Measurements from ENCODE around the gene TUBA4A. TPM values are rescaled to one million over a fixed set of nuclear protein-coding genes. Genes with fewer than 3 reads are reported as not detected.

The TUBA4A gene
- total RNA-seq, 4 donors from 2014 or later: 26.9 to 74.0 (median 50.3) TPM

- TF ChIP-seq, protein P1, sequence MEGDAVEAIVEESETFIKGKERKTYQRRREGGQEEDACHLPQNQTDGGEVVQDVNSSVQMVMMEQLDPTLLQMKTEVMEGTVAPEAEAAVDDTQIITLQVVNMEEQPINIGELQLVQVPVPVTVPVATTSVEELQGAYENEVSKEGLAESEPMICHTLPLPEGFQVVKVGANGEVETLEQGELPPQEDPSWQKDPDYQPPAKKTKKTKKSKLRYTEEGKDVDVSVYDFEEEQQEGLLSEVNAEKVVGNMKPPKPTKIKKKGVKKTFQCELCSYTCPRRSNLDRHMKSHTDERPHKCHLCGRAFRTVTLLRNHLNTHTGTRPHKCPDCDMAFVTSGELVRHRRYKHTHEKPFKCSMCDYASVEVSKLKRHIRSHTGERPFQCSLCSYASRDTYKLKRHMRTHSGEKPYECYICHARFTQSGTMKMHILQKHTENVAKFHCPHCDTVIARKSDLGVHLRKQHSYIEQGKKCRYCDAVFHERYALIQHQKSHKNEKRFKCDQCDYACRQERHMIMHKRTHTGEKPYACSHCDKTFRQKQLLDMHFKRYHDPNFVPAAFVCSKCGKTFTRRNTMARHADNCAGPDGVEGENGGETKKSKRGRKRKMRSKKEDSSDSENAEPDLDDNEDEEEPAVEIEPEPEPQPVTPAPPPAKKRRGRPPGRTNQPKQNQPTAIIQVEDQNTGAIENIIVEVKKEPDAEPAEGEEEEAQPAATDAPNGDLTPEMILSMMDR (IDR thresholded peaks at IDR 0.05): no peak
- DNase-seq (ENCODE audit: low spot score): no peak
- no peak for ATAC-seq (ENCODE audit: low FRiP score)
Observed at GRCh38 chr2:219280651-219281050, 26.9 kb upstream of the TUBA4A start.

- TF ChIP-seq, protein P1 (IDR thresholded peaks at IDR 0.05): no peak
- ATAC-seq (ENCODE audit: low FRiP score): peak; percentile 0
- no peak for DNase-seq (ENCODE audit: low spot score)
Observed at GRCh38 chr2:219279916-219280516, 26.3 kb upstream of the TUBA4A start.

GRCh38 chr2:219279151-219279915 is 25.6 kb upstream of the TUBA4A start, which contains the start of gene DNAJB2:
Gene DNAJB2, plus strand, starts transcription at chr2:219279366. Its CDS starts 468 bp downstream, at chr2:219279834.
- DNase-seq (ENCODE audit: low spot score) (peak; percentile 91), ATAC-seq (ENCODE audit: low FRiP score) (peak; percentile 96)
- TF ChIP-seq, protein P1 (IDR thresholded peaks at IDR 0.05): no peak

GRCh38 chr2:219278655-219279150 is 25.0 kb upstream of the TUBA4A start:
- ATAC-seq (ENCODE audit: low FRiP score) (no peak), DNase-seq (ENCODE audit: low spot score) (no peak)
- TF ChIP-seq, protein P1 (IDR thresholded peaks at IDR 0.05): no peak

GRCh38 chr2:219277703-219278654 is 24.3 kb upstream of the TUBA4A start:
- TF ChIP-seq, protein P1 (IDR thresholded peaks at IDR 0.05): peak in 1 of 3 donors; percentile 83
- ATAC-seq (ENCODE audit: low FRiP score) (peak; percentile 15), DNase-seq (ENCODE audit: low spot score) (peak; percentile 68)

DNA sequence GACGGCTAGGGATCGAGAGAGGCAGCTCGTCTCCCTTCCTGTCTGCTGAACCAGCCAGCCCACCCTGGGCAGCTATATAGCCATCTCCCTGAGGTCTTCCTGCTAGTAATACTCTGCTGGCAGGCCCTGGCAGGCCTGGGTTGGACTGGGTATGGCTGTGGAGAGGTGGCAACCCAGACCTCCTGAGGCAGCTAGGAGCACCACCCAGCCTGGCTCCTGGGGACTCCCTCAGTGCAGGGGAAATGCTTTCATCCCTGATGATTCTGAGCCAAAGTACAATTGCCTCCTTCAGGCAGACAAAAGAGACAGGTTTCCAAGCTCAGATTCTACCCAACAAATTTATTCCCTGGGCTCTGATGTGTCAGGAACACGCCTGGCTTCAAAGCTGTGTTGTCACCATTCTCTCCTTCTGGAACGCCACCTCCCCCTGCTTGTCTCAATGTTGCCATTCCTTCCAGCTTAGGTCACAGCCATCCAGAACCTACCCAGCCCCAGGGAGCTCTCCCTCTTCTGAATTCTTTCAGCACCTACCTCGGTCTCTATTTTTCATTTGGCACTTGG is 20.7 kb upstream of the TUBA4A start:
- ATAC-seq (ENCODE audit: low FRiP score): no peak
- TF ChIP-seq, protein P1 (IDR thresholded peaks at IDR 0.05): no peak
- no peak for DNase-seq (ENCODE audit: low spot score)
